Adrenal gland (tissue), 5 donors: ENCODE results near the gene C6orf52.

Experiments
- CTCF ChIP-seq, 6 experiments: fragments of 450-650 bp in 4 of 6; fragments of 200-600 bp in 2 of 6; sonication (generic) in 1 of 6; IDR thresholded peaks; 1 replicate in 5 of 6; 2 replicates in 1 of 6; pipeline versions ENCODE4 v1.5.1 to v1.8.0; 2016 to 2021; ENCODE audit warnings: antibody characterized with exemption in 6 of 6, mild to moderate bottlenecking in 2 of 6, moderate library complexity in 1 of 6
- POLR2A ChIP-seq, 2 donors: fragments of 450-650 bp; IDR thresholded peaks; one replicate each; pipeline ENCODE4 v1.6.1; 2017; ENCODE audit warnings: antibody characterized with exemption in 2 of 2, mild to moderate bottlenecking in 2 of 2, moderate library complexity in 1 of 2
- donor health status: DM: no; HTN: no; CAD: no.

DNA sequence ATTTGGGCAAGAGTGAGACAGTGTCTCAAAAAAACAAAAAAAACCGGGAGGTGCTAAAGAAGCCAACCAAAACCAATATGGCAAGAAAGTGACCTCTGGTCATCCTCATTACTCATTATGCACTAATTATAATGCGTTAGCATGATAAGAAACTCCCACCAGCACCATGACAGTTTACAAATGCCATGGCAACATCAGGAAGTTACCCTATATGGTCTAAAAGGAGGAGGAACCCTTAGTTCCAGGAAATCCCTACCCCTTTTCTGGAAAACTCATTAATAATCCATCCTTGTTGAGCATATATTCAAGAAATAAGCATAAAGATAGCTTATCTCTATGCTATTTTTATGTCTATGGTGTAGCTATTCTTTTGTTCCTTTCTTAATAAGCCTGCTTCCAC is 31.7 kb downstream of the C6orf52 start:
- TF ChIP-seq CTCF (IDR thresholded peaks at IDR 0.05) (no peak), POLR2A (IDR thresholded peaks at IDR 0.05) (no peak)
